WTC11 (cell line): ENCODE data around the gene STKLD1. TPM values are rescaled to one million over a fixed set of nuclear protein-coding genes. Genes with fewer than 3 reads are reported as not detected.
"Not testable (repeated sequence)": the region's sequence is repeated elsewhere in the genome, so short reads cannot be mapped to it uniquely, and the experiment has no call there.

ENCODE experiments used
- ATAC-seq: fragments of 200-7000 bp; cut with Tn5 transposase; 2 replicates; pipeline ENCODE4 v1.10.0; 2021; ENCODE audit warnings: mild to moderate bottlenecking, moderate library complexity
- CTCF ChIA-PET: fragments of 300-600 bp; sonication (Branson Sonifier 250); formaldehyde crosslinking; loops from one replicate; lab custom pipeline; 2021; ENCODE audit warnings: antibody characterized with exemption; lab: Charles Lee
- POLR2A ChIA-PET: fragments of 350-600 bp; sonication (Branson Sonifier 250); formaldehyde crosslinking; loops from one replicate; lab custom pipeline; 2021; ENCODE audit warnings: antibody characterized with exemption; lab: Charles Lee
- DNase-seq: peaks from one replicate; pipeline ENCODE4 v3.0.0; 2021; ENCODE audit warnings: low spot score
- H3K27ac Mint-ChIP-seq: 2 replicates; pipeline ENCODE4 v1.8.0; 2021; ENCODE audit warnings: mixed read lengths
- H3K27me3 Mint-ChIP-seq: 2 replicates; pipeline ENCODE4 v1.8.0; 2021; ENCODE audit warnings: low read depth, mild to moderate bottlenecking, moderate library complexity, mixed read lengths
- H3K36me3 Mint-ChIP-seq: 2 replicates; pipeline ENCODE4 v1.8.0; 2021; ENCODE audit warnings: mixed read lengths
- H3K4me1 Mint-ChIP-seq: 2 replicates; pipeline ENCODE4 v1.8.0; 2022; ENCODE audit warnings: mixed read lengths
- H3K4me3 Mint-ChIP-seq: 2 replicates; pipeline ENCODE4 v1.8.0; 2021; ENCODE audit warnings: mild to moderate bottlenecking, moderate library complexity, mixed read lengths
- H3K9me3 Mint-ChIP-seq: 2 replicates; pipeline ENCODE4 v1.8.0; 2021; ENCODE audit warnings: mixed read lengths
- ARID4B ChIP-seq: sonication (generic); formaldehyde crosslinking; IDR thresholded peaks from 2 replicates; pipeline ENCODE4 v1.8.0; 2023; ENCODE audit warnings: missing genetic modification reagents, mild to moderate bottlenecking, borderline replicate concordance
- CBFB ChIP-seq: sonication (generic); formaldehyde crosslinking; IDR thresholded peaks from 2 replicates; pipeline ENCODE4 v1.8.1; 2022; ENCODE audit warnings: mild to moderate bottlenecking, low read depth, missing genetic modification reagents
- CREM ChIP-seq: sonication (generic); formaldehyde crosslinking; IDR thresholded peaks from 2 replicates; pipeline ENCODE4 v1.8.1; 2022; ENCODE audit warnings: mild to moderate bottlenecking, missing genetic modification reagents, moderate library complexity
- FOXP1 ChIP-seq: sonication (generic); formaldehyde crosslinking; IDR thresholded peaks from 2 replicates; pipeline ENCODE4 v1.8.0; 2022; ENCODE audit warnings: missing genetic modification reagents, mild to moderate bottlenecking, moderate library complexity, borderline replicate concordance
- GABPB1 ChIP-seq: sonication (generic); formaldehyde crosslinking; IDR thresholded peaks from 2 replicates; pipeline ENCODE4 v1.8.1; 2023; ENCODE audit warnings: mild to moderate bottlenecking, missing genetic modification reagents
- GRHL2 ChIP-seq: fragments of 250-450 bp; sonication (Bioruptor Pico); IDR thresholded peaks from 2 replicates; pipeline ENCODE4 v1.8.0; 2022; ENCODE audit warnings: mild to moderate bottlenecking, moderate library complexity; ENCODE audit not compliant: insufficient replicate concordance, severe bottlenecking
- IRF1 ChIP-seq: sonication (generic); formaldehyde crosslinking; IDR thresholded peaks from 2 replicates; pipeline ENCODE4 v1.8.0; 2023; ENCODE audit warnings: missing genetic modification reagents
- MLX ChIP-seq: sonication (generic); formaldehyde crosslinking; IDR thresholded peaks from 2 replicates; pipeline ENCODE4 v1.8.1; 2023; ENCODE audit warnings: mild to moderate bottlenecking, missing genetic modification reagents, moderate library complexity
- SOX15 ChIP-seq: fragments of 250-450 bp; sonication (Bioruptor Pico); IDR thresholded peaks from 2 replicates; pipeline ENCODE4 v1.9.0; 2021; ENCODE audit warnings: mild to moderate bottlenecking
- USF2 ChIP-seq: sonication (generic); formaldehyde crosslinking; IDR thresholded peaks from 2 replicates; pipeline ENCODE4 v1.8.1; 2023; ENCODE audit warnings: mild to moderate bottlenecking, missing genetic modification reagents, moderate library complexity
- ZNF281 ChIP-seq: sonication (generic); formaldehyde crosslinking; IDR thresholded peaks from 2 replicates; pipeline ENCODE4 v1.8.0; 2023; ENCODE audit warnings: mild to moderate bottlenecking, missing genetic modification reagents
- total RNA-seq: library from RNA; stranded (reverse); gene quantifications from 3 replicates; pipeline ENCODE4 v1.2.3, GENCODE V29; 2021

Gene STKLD1
- total RNA-seq, 1 experiment from 2014 or later, result 0.98 TPM

- TF ChIP-seq CBFB (CRISPR knock-in tag) (no peak), CREM (CRISPR knock-in tag) (no peak)
These were observed 12.9 kb downstream of the STKLD1 start (continued) for GRCh38 chr9:133389025-133389557.

- POLR2A ChIA-PET, result no interaction called here
- TF ChIP-seq IRF1 (no peak), SOX15 (no peak), ZNF281 (no peak)
- ATAC-seq, result no peak
- DNase-seq, result no peak
- Mint-ChIP-seq H3K36me3 (peaks cover 5% of the 10 kb centered on the region), H3K27ac (no peak overlapping the region), H3K9me3 (peaks cover 16% of the 10 kb centered on the region), H3K4me3 (no peak overlapping the region), H3K4me1 (no peaks in the 10 kb centered on the region), H3K27me3 (peaks cover 18% of the 10 kb centered on the region)
- CTCF ChIA-PET, result no interaction called here
These were observed 13.4 kb downstream of the STKLD1 start for GRCh38 chr9:133389562-133389961.

GRCh38 chr9:133390713-133391112, 14.5 kb downstream of the STKLD1 start:
- Mint-ChIP-seq H3K27ac (no peak overlapping the region), H3K9me3 (peaks cover 16% of the 10 kb centered on the region), H3K27me3 (peaks cover 18% of the 10 kb centered on the region), H3K4me3 (no peak overlapping the region), H3K4me1 (no peaks in the 10 kb centered on the region), H3K36me3 (peaks cover 5% of the 10 kb centered on the region)
- POLR2A ChIA-PET, result no interaction called here
- CTCF ChIA-PET, result no interaction called here
- no peak for DNase-seq
- TF ChIP-seq GRHL2 (no peak), GABPB1 (CRISPR knock-in tag) (peak; percentile 61)
- no peak for ATAC-seq

- POLR2A ChIA-PET, H3K4me1 Mint-ChIP-seq, H3K27ac Mint-ChIP-seq, H3K36me3 Mint-ChIP-seq, CTCF ChIA-PET, H3K4me3 Mint-ChIP-seq, ATAC-seq, DNase-seq: not testable (repeated sequence)
- Mint-ChIP-seq H3K9me3 (peaks cover 16% of the 10 kb centered on the region), H3K27me3 (peaks cover 18% of the 10 kb centered on the region)
These were observed 15.3 kb downstream of the STKLD1 start for GRCh38 chr9:133391449-133391848.

- H3K4me3 Mint-ChIP-seq, H3K36me3 Mint-ChIP-seq, H3K4me1 Mint-ChIP-seq, H3K27ac Mint-ChIP-seq, ATAC-seq, DNase-seq, CTCF ChIA-PET: not testable (repeated sequence)
- peaks cover 16% of the 10 kb centered on the region for H3K9me3 Mint-ChIP-seq
- peaks cover 21% of the 10 kb centered on the region for H3K27me3 Mint-ChIP-seq
- POLR2A ChIA-PET, result interaction anchor here (0.7 kb wide), 1 partner anchor 390 kb away, joined by 6 read pairs; no protein-coding TSS in a partner anchor
These were observed 16.1 kb downstream of the STKLD1 start for GRCh38 chr9:133392308-133392707.

- DNase-seq, result no peak
- POLR2A ChIA-PET, result no interaction called here
- Mint-ChIP-seq H3K4me1 (no peaks in the 10 kb centered on the region), H3K9me3 (peaks cover 16% of the 10 kb centered on the region), H3K27ac (no peak overlapping the region), H3K27me3 (peaks cover 21% of the 10 kb centered on the region), H3K4me3 (no peak overlapping the region), H3K36me3 (peaks cover 5% of the 10 kb centered on the region)
- CTCF ChIA-PET, result no interaction called here
- ATAC-seq, result no peak
- TF ChIP-seq MLX (CRISPR knock-in tag), result no peak
- TF ChIP-seq ARID4B (CRISPR knock-in tag), result no peak
- no peak for TF ChIP-seq FOXP1 (CRISPR knock-in tag)
- TF ChIP-seq GRHL2, result no peak
- TF ChIP-seq USF2 (CRISPR knock-in tag), result no peak
These were observed 17.2 kb downstream of the STKLD1 start for GRCh38 chr9:133393399-133393798.
